Body of pancreas (tissue), 4 donors: Measurements from ENCODE around the gene LRCH1.

ENCODE experiments used
- CTCF ChIP-seq, 7 experiments: fragments of 450-650 bp in 4 of 7; fragments of 200-600 bp in 3 of 7; sonication (generic) in 3 of 7; IDR thresholded peaks; one replicate each; pipeline ENCODE4 v1.5.1; 2016 to 2019; ENCODE audit warnings: antibody characterized with exemption in 7 of 7
- POLR2A ChIP-seq, 3 donors: fragments of 450-650 bp; IDR thresholded peaks; one replicate each; pipeline ENCODE4 v1.6.1; 2016; ENCODE audit warnings: antibody characterized with exemption in 3 of 3, mild to moderate bottlenecking in 2 of 3

- TF ChIP-seq CTCF (IDR thresholded peaks at IDR 0.05) = no peak
- no peak for TF ChIP-seq POLR2A (IDR thresholded peaks at IDR 0.05)
Observed at GRCh38 chr13:46605825-46606554, 53.0 kb downstream of the LRCH1 start.
